Calu3 (cell line): ENCODE data around the gene VWA5A. TPM values are rescaled to one million over a fixed set of nuclear protein-coding genes. Genes with fewer than 3 reads are reported as not detected.

Experiments used
- BruUV-seq: library from RNA; stranded (reverse); fragments of 400-500 nt; replicated peaks from 2 replicates; lab custom pipeline; 2021; lab: Mats Ljungman, UMichigan
- CTCF ChIA-PET: fragments of 300-600 bp; sonication (Branson Sonifier 250); formaldehyde crosslinking; loops from one replicate; lab custom pipeline; 2022; ENCODE audit warnings: antibody characterized with exemption; lab: Charles Lee
- DNase-seq: peaks from one replicate; pipeline ENCODE4 v3.0.0; 2022
- H3K27ac Mint-ChIP-seq: one replicate; pipeline ENCODE4 v1.8.0; 2022; ENCODE audit warnings: mixed read lengths; ENCODE audit not compliant: unreplicated experiment
- H3K27me3 Mint-ChIP-seq: one replicate; pipeline ENCODE4 v1.8.0; 2022; ENCODE audit warnings: mixed read lengths; ENCODE audit not compliant: unreplicated experiment
- H3K36me3 Mint-ChIP-seq: one replicate; pipeline ENCODE4 v1.8.0; 2022; ENCODE audit warnings: mild to moderate bottlenecking, moderate library complexity, mixed read lengths; ENCODE audit not compliant: insufficient read depth, unreplicated experiment
- H3K4me1 Mint-ChIP-seq: one replicate; pipeline ENCODE4 v1.8.0; 2022; ENCODE audit warnings: mild to moderate bottlenecking, low read depth, mixed read lengths; ENCODE audit not compliant: unreplicated experiment
- H3K4me3 Mint-ChIP-seq: one replicate; pipeline ENCODE4 v1.8.0; 2022; ENCODE audit warnings: mild to moderate bottlenecking, low read depth, moderate library complexity, mixed read lengths; ENCODE audit not compliant: unreplicated experiment
- H3K9me3 Mint-ChIP-seq: one replicate; pipeline ENCODE4 v1.8.0; 2022; ENCODE audit warnings: low read depth, mixed read lengths; ENCODE audit not compliant: unreplicated experiment
- CTCF ChIP-seq: fragments of 200-600 bp; IDR thresholded peaks from one replicate; pipeline ENCODE4 v1.8.0; 2022; ENCODE audit warnings: antibody characterized with exemption; ENCODE audit not compliant: unreplicated experiment
- intact Hi-C: fragments of 100-400 bp; cut with micrococcal nuclease; formaldehyde crosslinking; loops from one replicate; pipeline ENCODE4 v1.10.0; 2022; ENCODE audit not compliant: unreplicated experiment
- total RNA-seq: library from RNA; stranded (reverse); gene quantifications from 2 replicates; pipeline ENCODE4 v1.2.3, GENCODE V29; 2022

VWA5A gene
- total RNA-seq, 1 experiment from 2014 or later, result 1.9 TPM

DNA sequence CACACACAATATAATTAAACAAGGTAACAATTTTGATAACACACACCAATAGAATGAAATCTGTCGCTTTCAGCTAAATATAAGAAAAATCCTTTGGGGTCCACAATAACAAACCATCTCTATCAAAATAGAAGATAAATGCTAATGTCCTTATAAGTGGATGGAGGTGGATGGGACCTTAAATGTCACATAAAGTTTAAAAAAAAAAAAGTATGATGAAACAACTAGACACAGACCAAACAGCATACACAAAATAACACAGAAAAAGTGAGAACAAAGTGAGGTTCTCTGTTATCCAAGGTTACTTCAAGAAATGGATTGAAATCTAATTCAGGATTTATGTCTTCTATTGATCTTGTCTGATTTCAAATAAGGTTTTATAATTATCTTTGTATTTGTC is 57.3 kb downstream of the VWA5A start:
- H3K27ac Mint-ChIP-seq, result no peak overlapping the region
- CTCF ChIA-PET, result no interaction called here
- BruUV-seq, result no TSS peak
- H3K27me3 Mint-ChIP-seq, result no peaks in the 10 kb centered on the region
- intact Hi-C loops, result no loop called here
- H3K9me3 Mint-ChIP-seq, result no peaks in the 10 kb centered on the region
- no peaks in the 10 kb centered on the region for H3K4me1 Mint-ChIP-seq
- TF ChIP-seq CTCF, result no peak
- DNase-seq, result no peak
- H3K36me3 Mint-ChIP-seq, result no peaks in the 10 kb centered on the region
- no peak overlapping the region for H3K4me3 Mint-ChIP-seq

DNA sequence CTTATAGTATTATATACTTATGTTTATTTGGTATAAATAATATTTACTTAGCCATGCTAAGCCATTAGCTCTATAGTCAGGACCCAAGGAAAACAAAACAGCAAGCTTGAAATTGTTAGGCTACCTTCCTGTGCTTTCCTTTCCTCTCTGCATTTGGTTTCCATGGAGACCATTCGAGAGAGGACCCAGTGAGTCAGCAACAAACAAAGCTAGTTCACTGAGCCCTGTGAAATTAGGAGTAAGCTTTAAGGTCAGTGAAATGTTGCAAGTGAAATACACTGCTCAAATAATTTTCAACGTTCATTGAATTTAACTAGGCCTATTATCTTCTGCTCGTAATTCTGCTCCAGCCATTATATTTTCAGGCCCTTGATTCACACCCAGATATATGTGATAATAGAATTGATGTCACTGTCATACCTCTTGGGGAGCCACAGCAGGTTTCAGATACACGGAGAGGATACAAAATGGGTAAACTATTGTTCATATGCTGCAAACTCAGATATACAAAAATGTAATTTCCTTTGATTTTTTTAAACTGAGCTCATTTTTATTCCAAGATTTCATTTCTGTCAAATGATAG is 58.8 kb downstream of the VWA5A start:
- no peak overlapping the region for H3K27ac Mint-ChIP-seq
- no peak for DNase-seq

DNA sequence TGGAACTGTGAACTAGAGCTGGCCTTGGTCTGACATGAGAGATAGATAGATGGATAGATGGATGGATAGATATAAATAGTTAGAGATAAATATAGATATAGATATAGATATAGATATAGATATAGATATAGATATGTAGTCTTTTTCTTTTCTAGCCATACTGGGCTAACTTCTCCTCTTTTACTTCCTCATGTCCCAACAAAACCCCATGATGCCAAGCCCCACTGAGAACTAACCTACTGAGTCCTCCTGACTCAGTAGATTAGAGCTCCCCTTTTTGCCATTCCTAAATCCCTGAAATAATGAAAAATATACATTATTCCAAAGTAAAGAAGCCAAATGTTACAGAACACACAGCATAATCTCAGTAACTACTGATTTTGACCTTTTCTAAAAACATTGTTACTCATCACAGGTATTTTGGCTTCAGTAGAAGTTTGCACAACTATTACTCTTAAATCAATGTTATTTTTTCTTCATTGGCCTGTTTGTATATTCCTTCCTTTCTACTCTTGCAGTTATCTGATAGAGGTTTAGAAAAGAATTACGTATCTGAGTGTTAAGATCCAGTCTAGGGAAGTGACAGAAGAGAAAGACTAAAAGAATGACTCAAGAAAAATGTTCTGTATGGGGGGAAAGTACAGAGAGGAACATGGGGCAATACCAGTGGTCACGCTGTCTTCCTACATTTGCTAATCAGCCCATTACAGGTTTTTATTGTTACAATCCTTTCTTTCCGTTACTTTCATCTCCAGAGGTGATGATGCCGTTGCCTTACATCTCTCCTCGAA is 61.9 kb downstream of the VWA5A start:
- Mint-ChIP-seq H3K27me3 (no peaks in the 10 kb centered on the region), H3K9me3 (peaks cover 2% of the 10 kb centered on the region), H3K27ac (no peak overlapping the region), H3K36me3 (no peaks in the 10 kb centered on the region), H3K4me3 (no peak overlapping the region), H3K4me1 (no peaks in the 10 kb centered on the region)
- DNase-seq, result no peak
- intact Hi-C loops, result no loop called here
- no TSS peak for BruUV-seq
- TF ChIP-seq CTCF, result no peak
- CTCF ChIA-PET, result no interaction called here

More for the DNA sequence above, 58.8 kb downstream of the VWA5A start:
- H3K4me1 Mint-ChIP-seq, result no peaks in the 10 kb centered on the region
- H3K4me3 Mint-ChIP-seq, result no peak overlapping the region
- H3K9me3 Mint-ChIP-seq, result no peaks in the 10 kb centered on the region
- no TSS peak for BruUV-seq
- CTCF ChIA-PET, result interaction anchor here (0.6 kb wide), 1 partner anchor 1190 kb away, joined by 4 read pairs; no protein-coding TSS in a partner anchor
- intact Hi-C loops, result no loop called here
- TF ChIP-seq CTCF, result no peak
- no peaks in the 10 kb centered on the region for H3K36me3 Mint-ChIP-seq
- H3K27me3 Mint-ChIP-seq, result no peaks in the 10 kb centered on the region

DNA sequence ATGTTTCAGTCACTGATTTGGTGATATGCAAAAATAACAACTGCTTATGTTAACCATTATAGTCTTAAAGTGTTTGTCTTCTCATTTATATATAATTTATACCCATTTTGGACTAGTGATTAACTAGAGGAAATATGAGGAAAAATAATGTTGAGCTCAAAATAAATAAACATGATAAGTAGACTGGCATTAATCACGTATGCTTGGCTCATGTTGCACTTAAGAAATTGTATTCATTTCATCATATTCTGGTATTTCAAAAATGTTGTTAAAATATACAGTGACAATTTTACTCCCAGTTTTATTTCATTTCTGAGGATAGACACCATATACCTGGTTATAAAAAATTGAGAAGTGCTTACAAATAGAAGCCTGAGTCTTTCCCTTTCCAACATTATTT is 64.1 kb downstream of the VWA5A start:
- Mint-ChIP-seq H3K4me1 (no peaks in the 10 kb centered on the region), H3K27ac (no peak overlapping the region), H3K36me3 (no peaks in the 10 kb centered on the region), H3K4me3 (no peak overlapping the region), H3K9me3 (peaks cover 2% of the 10 kb centered on the region), H3K27me3 (no peaks in the 10 kb centered on the region)
- no TSS peak for BruUV-seq
- CTCF ChIA-PET, result no interaction called here
- no peak for DNase-seq
- intact Hi-C loops, result no loop called here
- no peak for TF ChIP-seq CTCF
